IMR-90 (cell line): ENCODE results near the gene CXCL8. TPM values are rescaled to one million over a fixed set of nuclear protein-coding genes. Genes with fewer than 3 reads are reported as not detected.

Experiments used
- ATAC-seq: fragments of 200-7000 bp; cut with Tn5 transposase; 2 replicates; pipeline ENCODE4 v1.9.1; 2020; ENCODE audit warnings: low read depth, mild to moderate bottlenecking, moderate library complexity
- BruUV-seq: library from RNA; stranded (reverse); fragments of 400-500 nt; replicated peaks from 2 replicates; lab custom pipeline; 2021; lab: Mats Ljungman, UMichigan
- CTCF ChIA-PET: fragments of 300-600 bp; formaldehyde crosslinking; extraction: SDS; loops from one replicate; lab custom pipeline; 2021; ENCODE audit warnings: antibody characterized with exemption; lab: Yijun Ruan, JAX
- POLR2A ChIA-PET: fragments of 300-600 bp; sonication (Branson Sonifier 250); formaldehyde crosslinking; loops from one replicate; lab custom pipeline; 2022; ENCODE audit warnings: antibody characterized with exemption; ENCODE audit not compliant: unreplicated experiment; lab: Charles Lee
- DNase-seq: peaks from one replicate; pipeline ENCODE4 v3.0.0; 2013
- H2AFZ ChIP-seq: replicated peaks from 2 replicates; pipeline ENCODE3; 2013; ENCODE audit warnings: low read length, mild to moderate bottlenecking; ENCODE audit not compliant: poor library complexity
- H2AK5ac ChIP-seq: 2 replicates; pipeline ENCODE4 v1.6.1; 2013; ENCODE audit warnings: low read depth, low read length, inconsistent platforms
- H2AK9ac ChIP-seq: replicated peaks from 2 replicates; pipeline ENCODE3; 2013; ENCODE audit warnings: mild to moderate bottlenecking, low read depth, low read length, moderate library complexity; ENCODE audit not compliant: poor library complexity
- H2BK120ac ChIP-seq: 2 replicates; pipeline ENCODE4 v1.6.1; 2013; ENCODE audit warnings: low read depth, low read length, inconsistent platforms
- H2BK15ac ChIP-seq: 3 replicates; pipeline ENCODE4 v1.6.1; 2013; ENCODE audit warnings: low read depth, low read length, inconsistent platforms
- H2BK20ac ChIP-seq: 2 replicates; pipeline ENCODE4 v1.6.1; 2013; ENCODE audit warnings: low read depth, mild to moderate bottlenecking, inconsistent platforms, low read length, moderate library complexity
- H2BK5ac ChIP-seq: 2 replicates; pipeline ENCODE4 v1.6.1; 2013; ENCODE audit warnings: mild to moderate bottlenecking, low read depth, low read length, inconsistent platforms; ENCODE audit not compliant: poor library complexity, severe bottlenecking
- H3K14ac ChIP-seq: replicated peaks from 2 replicates; pipeline ENCODE4 v1.6.1; 2013; ENCODE audit warnings: low read depth, low read length, inconsistent platforms
- H3K18ac ChIP-seq: 2 replicates; pipeline ENCODE4 v1.6.1; 2013; ENCODE audit warnings: low read depth, low read length, control low read depth
- H3K23ac ChIP-seq: 2 replicates; pipeline ENCODE4 v1.6.1; 2013; ENCODE audit warnings: low read depth, low read length, inconsistent platforms
- H3K27ac ChIP-seq: 2 replicates; pipeline ENCODE4 v1.5.1; 2013; ENCODE audit warnings: mild to moderate bottlenecking, control low read depth, low read length; ENCODE audit not compliant: insufficient read depth
- H3K27me3 ChIP-seq: 2 replicates; pipeline ENCODE4 v1.6.1; 2013; ENCODE audit warnings: low read length; ENCODE audit not compliant: control insufficient read depth, insufficient read depth
- H3K36me3 ChIP-seq: 2 replicates; pipeline ENCODE4 v1.6.1; 2013; ENCODE audit warnings: low read length, mixed read lengths; ENCODE audit not compliant: control insufficient read depth, insufficient read depth
- H3K4ac ChIP-seq: 2 replicates; pipeline ENCODE4 v1.6.1; 2013; ENCODE audit warnings: low read depth, low read length, inconsistent platforms
- H3K4me1 ChIP-seq: 2 replicates; pipeline ENCODE4 v1.6.1; 2013; ENCODE audit warnings: low read length, mixed read lengths; ENCODE audit not compliant: control insufficient read depth, insufficient read depth
- H3K4me2 ChIP-seq: 2 replicates; pipeline ENCODE4 v1.6.1; 2013; ENCODE audit warnings: low read depth, mild to moderate bottlenecking, control low read depth, low read length, moderate library complexity
- H3K4me3 ChIP-seq: 2 replicates; pipeline ENCODE4 v1.5.1; 2013; ENCODE audit warnings: low read depth, mild to moderate bottlenecking, control low read depth, low read length, moderate library complexity; ENCODE audit not compliant: insufficient read depth
- H3K56ac ChIP-seq: 2 replicates; pipeline ENCODE4 v1.6.1; 2013; ENCODE audit warnings: low read length, inconsistent platforms; ENCODE audit not compliant: insufficient read depth; ENCODE audit errors: extremely low read depth
- H3K79me1 ChIP-seq, 2 experiments: 2 replicates each; pipeline ENCODE4 v1.6.1; 2013; ENCODE audit warnings: low read length in 2 of 2, inconsistent platforms in 1 of 2, low read depth in 1 of 2
- H3K9ac ChIP-seq: 2 replicates; pipeline ENCODE4 v1.6.1; 2013; ENCODE audit warnings: low read depth, low read length, control low read depth
- H3K9me1 ChIP-seq: 2 replicates; pipeline ENCODE4 v1.6.1; 2013; ENCODE audit warnings: low read length, inconsistent platforms; ENCODE audit not compliant: insufficient read depth
- H3K9me3 ChIP-seq: 2 replicates; pipeline ENCODE4 v1.6.1; 2013; ENCODE audit warnings: low read length; ENCODE audit not compliant: control insufficient read depth, insufficient read depth
- H4K20me1 ChIP-seq: 2 replicates; pipeline ENCODE4 v1.6.1; 2013; ENCODE audit warnings: low read length, inconsistent platforms; ENCODE audit not compliant: insufficient read depth
- H4K5ac ChIP-seq: 2 replicates; pipeline ENCODE4 v1.6.1; 2013; ENCODE audit warnings: mild to moderate bottlenecking, low read depth, low read length, control low read depth
- H4K8ac ChIP-seq, 2 experiments: 2 replicates each; pipeline ENCODE4 v1.6.1; 2013; ENCODE audit warnings: low read depth in 2 of 2, low read length in 2 of 2, control low read depth in 1 of 2, inconsistent platforms in 1 of 2
- H4K91ac ChIP-seq: 2 replicates; pipeline ENCODE4 v1.6.1; 2013; ENCODE audit warnings: low read depth, low read length, inconsistent platforms; ENCODE audit not compliant: insufficient read depth
- RCOR1 ChIP-seq: IDR thresholded peaks from 2 replicates; pipeline ENCODE4 v1.6.1; 2012; ENCODE audit warnings: mild to moderate bottlenecking, low read length, improper control_type of control experiment; ENCODE audit not compliant: insufficient replicate concordance
- WGBS, 2 experiments: methylation state at CpG; one replicate each; pipeline versions ENCODE4 v1.1.5 to v1.1.7; 2013; ENCODE audit warnings: missing lambda C conversion rate in 2 of 2; ENCODE audit not compliant: insufficient read length in 1 of 2; ENCODE audit errors: extremely low coverage in 2 of 2; 5-methylcytosine and 5-hydroxymethylcytosine counted together
- dilution Hi-C: fragments of 300-500 bp; cut with HindIII; formaldehyde crosslinking; loops from one replicate; pipeline ENCODE4 v1.14.3; 2018; ENCODE audit warnings: low sequenced_read_pairs; ENCODE audit not compliant: unreplicated experiment
- in situ Hi-C: fragments of 300-500 bp; cut with MboI; formaldehyde crosslinking; loops from 3 replicates; pipeline ENCODE4 v1.14.3; 2019; ENCODE audit warnings: low sequenced_read_pairs, inconsistent platforms, mixed read lengths
- intact Hi-C: fragments of 100-400 bp; cut with micrococcal nuclease; formaldehyde crosslinking; loops from 2 replicates; pipeline ENCODE4 v1.10.0; 2022
- polyA plus RNA-seq, 3 experiments: library from polyadenylated mRNA; depleted of rRNA; stranded (reverse); fragments of >200 nt; gene quantifications; 2 replicates each; pipeline ENCODE4 v1.2.3, GENCODE V29; 2012; ENCODE audit warnings: low replicate concordance in 1 of 3
- total RNA-seq: library from RNA; depleted of rRNA; stranded (reverse); fragments of >200 nt; gene quantifications from 2 replicates; pipeline ENCODE4 v1.2.3, GENCODE V29; 2012

Gene CXCL8
- total and polyA plus RNA-seq, 2 of the 4 experiments (the other 2 are of a cell fraction), result 2.2 to 2.7 TPM

DNA sequence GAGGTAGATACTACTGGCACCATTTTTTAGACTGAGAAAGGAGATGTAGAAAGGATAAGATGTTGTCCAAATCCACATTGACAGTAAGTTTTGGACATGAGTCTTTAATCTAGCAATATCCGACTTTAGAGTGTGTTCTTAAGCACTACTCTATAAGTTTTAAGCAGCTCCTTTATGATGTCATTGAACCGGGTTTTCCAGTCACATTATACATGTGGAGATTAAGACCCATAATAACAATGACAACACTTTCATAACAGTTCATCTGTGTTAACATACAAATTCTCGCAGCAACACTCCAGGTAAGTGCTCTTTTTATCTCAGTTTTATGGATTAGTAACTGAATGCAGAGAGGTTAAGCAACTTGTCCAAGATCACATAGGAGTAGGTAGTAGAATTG lies 30.3 kb upstream of the CXCL8 start:
- H3K27ac ChIP-seq, result no peak overlapping the region
- H4K91ac ChIP-seq, result no peak overlapping the region
- DNase-seq (no peak), ATAC-seq (no peak)
- dilution Hi-C loops, result no loop called here
- intact Hi-C loops, result no loop called here
- H3K9me1 ChIP-seq, result peaks cover 7% of the 10 kb centered on the region
- H2BK20ac ChIP-seq, result peak overlapping the region; percentile 40; the same call in 1 of the 2 replicates
- H2BK5ac ChIP-seq, result no peak overlapping the region
- no peaks in the 10 kb centered on the region for H3K36me3 ChIP-seq
- no peaks in the 10 kb centered on the region; the same call in 1 of the 2 replicates for H3K27me3 ChIP-seq
- H2BK120ac ChIP-seq, result no peak overlapping the region
- no peak overlapping the region for H3K18ac ChIP-seq
- no peak overlapping the region for H3K14ac ChIP-seq
- no peaks in the 10 kb centered on the region for H4K20me1 ChIP-seq
- H3K9me3 ChIP-seq, result no peaks in the 10 kb centered on the region
- H3K4me1 ChIP-seq, result peaks cover 10% of the 10 kb centered on the region
- in situ Hi-C loops, result loop anchor here (25.0 kb wide), 1 partner anchor 927 kb away; no protein-coding TSS in a partner anchor
- ChIA-PET CTCF (no interaction called here), POLR2A (no interaction called here)
- no peak for TF ChIP-seq RCOR1
- WGBS, 2 experiments, result no CpG with 5 or more reads among the region's 3 CpGs
- no peak overlapping the region for H3K4me3 ChIP-seq
- no peak overlapping the region for H3K9ac ChIP-seq
- no peak overlapping the region for H2BK15ac ChIP-seq
- no peak overlapping the region for H2AFZ ChIP-seq
- no peak overlapping the region for H4K8ac ChIP-seq
- BruUV-seq, result no TSS peak
- no peak overlapping the region for H2AK9ac ChIP-seq
- no peaks in the 10 kb centered on the region for H3K79me1 ChIP-seq
- H3K23ac ChIP-seq, result no peak overlapping the region
- H3K4me2 ChIP-seq, result no peak overlapping the region
- H4K5ac ChIP-seq, result no peak overlapping the region
- no peak overlapping the region for H3K4ac ChIP-seq
- H3K56ac ChIP-seq, result no peak overlapping the region
- H2AK5ac ChIP-seq, result no peak overlapping the region
